DMS153 (cell line): ENCODE data around the gene CAMTA1.

Experiments used
- DNase-seq: peaks from one replicate; lab custom pipeline; 2025; lab: John Stamatoyannopoulos, UW

Gene CAMTA1

DNA sequence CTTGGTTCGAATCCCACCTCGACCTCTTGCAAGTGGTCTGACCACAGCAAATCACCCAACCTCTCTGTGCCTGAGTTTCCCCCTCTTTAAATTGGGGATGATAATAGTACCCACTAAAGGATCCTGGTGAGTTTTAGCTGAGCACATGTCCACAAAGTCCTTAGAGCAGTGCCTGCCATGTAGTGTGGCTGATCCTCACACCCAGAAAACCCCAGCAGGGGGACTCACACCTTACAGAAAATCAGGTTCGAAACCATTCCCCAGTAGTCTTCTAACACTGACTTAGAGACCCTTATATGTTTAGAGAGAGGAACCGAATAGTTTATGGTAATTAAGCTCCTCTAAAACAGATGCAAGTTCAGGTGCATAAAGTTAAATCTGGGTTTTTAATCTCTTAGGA is 89.0 kb downstream of the CAMTA1 start:
- no peak for DNase-seq

- no peak for DNase-seq
Observed at GRCh38 chr1:6880951-6881690, 95.9 kb downstream of the CAMTA1 start.

DNA sequence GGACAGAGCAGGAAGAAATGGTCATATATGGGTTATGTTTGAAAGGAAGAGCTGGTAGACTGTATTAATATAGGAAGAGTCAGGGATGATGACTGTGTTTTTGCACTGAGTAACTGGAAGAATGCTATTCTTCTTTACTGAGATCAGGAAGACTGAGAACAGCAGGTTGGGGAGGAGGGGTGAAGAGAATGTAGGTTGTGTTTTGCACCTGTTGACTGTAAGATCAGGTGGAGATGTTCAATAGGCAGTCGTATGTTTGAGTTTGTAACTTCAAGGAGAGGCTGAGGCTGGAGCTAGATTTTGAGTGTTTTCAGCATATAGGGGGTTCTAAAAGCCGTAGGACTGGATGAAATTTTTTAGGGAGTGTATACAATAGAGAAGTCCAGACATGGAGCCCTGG is 97.2 kb downstream of the CAMTA1 start:
- no peak for DNase-seq

DNA sequence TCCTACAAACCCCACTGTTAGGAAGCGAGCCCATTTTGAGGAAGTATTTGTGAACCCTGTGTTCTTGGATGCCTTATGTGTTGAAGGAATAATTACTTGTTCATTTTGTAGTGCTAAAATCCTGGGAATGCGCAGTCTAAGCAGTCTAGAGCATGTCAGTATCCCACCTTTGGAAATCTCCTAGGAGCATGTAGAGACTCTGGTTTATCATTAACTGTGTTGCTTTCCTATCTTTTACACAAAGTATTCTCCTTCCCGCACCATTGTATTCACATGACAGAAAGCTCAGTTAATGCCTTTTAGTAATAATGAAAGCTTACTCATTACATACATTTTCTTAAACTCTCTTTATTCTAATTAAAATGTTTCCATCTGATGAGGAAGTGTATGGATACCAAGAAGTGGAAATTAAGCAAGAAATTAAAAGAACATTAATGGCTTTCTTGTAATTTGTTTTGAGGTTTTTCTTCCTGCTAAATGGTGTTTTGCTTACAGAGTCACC is 99.4 kb downstream of the CAMTA1 start:
- DNase-seq: no peak

- no peak for DNase-seq
Observed at GRCh38 chr1:6885426-6885825, 100.2 kb downstream of the CAMTA1 start.

- no peak for DNase-seq
Observed at GRCh38 chr1:6886523-6886922, 101.3 kb downstream of the CAMTA1 start.

DNA sequence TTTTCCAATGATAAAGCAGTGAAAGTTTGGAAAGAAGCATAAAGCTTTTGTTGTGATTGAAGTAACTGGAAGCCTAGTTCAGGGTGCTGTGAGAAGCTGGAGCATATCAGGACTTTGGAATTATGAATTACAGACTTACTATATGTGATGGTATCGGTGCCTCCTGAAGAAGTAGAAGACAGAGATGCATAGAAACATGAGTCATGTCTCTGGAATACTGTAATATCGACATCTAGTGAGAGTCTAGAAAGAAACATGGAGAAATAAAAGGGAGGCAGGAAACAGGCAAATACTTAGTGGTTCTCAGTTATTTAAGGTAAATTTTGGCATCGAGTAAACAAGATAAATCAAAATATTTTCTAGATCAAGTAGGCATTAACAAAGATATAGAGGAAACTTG is 103.0 kb downstream of the CAMTA1 start:
- DNase-seq: no peak

GRCh38 chr1:6888870-6889269 is 103.6 kb downstream of the CAMTA1 start:
- no peak for DNase-seq

- peak; percentile 20 for DNase-seq
Observed at GRCh38 chr1:6889875-6890480, 104.7 kb downstream of the CAMTA1 start.

DNA sequence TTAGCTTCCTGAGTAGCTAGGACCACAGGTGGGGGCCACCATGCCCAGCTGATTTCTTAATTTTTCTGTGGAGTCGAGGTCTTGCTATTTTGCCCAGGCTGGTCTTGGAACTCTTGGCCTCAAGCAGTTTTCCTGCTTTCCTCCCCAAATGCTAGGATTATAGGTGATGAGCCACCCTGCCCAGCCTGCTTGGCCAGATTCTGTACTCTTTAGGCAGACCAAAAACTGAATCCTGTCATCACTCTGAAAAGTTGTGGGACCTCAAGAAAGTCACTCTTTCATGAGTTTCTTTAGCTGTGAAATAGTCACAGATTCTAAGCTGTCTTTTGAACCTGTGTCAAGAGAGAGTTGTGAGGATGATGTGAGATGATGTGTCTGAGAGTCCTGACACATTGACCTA is 105.4 kb downstream of the CAMTA1 start:
- no peak for DNase-seq

GRCh38 chr1:6891781-6892579 is 106.7 kb downstream of the CAMTA1 start:
- no peak for DNase-seq

- no peak for DNase-seq
Observed at GRCh38 chr1:6893388-6893787, 108.1 kb downstream of the CAMTA1 start.

GRCh38 chr1:6897138-6897537 is 111.9 kb downstream of the CAMTA1 start:
- no peak for DNase-seq

- DNase-seq: no peak
Observed at GRCh38 chr1:6898974-6899539, 113.8 kb downstream of the CAMTA1 start.

DNA sequence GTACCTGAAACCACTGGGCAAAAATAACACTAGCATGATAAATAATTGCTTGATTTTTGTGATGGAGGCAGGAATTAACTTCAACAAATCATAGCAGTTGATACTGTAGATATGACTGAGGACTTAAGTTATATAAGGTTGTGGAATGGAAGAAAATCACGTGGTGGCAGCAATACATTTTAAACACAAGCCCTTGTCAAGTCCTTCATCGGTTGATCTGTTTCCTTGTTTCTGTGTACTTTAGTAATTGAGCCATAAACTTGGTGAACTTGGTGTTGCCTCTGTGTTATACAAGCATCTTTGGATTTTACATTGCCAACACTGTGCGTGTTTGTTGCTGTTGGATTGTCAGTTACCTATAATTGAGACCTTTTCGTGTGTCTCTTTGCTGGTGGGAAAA is 114.4 kb downstream of the CAMTA1 start:
- DNase-seq: no peak

DNA sequence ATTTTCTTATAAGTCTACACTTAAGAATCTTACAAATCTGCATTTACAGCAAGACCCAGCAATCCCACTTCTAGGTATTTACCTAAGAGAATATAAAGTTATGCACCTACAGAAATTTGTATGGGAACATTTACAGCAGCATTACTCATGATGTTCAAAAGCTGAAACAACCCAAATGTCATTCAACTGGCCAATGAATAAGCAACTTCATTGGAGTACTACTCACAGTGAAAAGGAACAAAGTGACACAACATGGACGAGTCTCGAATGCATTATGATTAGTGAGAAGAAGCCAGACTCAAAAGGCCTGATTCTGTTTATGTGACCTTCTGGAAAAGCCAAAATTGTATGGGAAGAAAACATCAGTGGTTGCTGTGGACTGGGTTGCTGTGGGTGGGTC is 116.9 kb downstream of the CAMTA1 start:
- no peak for DNase-seq

DNA sequence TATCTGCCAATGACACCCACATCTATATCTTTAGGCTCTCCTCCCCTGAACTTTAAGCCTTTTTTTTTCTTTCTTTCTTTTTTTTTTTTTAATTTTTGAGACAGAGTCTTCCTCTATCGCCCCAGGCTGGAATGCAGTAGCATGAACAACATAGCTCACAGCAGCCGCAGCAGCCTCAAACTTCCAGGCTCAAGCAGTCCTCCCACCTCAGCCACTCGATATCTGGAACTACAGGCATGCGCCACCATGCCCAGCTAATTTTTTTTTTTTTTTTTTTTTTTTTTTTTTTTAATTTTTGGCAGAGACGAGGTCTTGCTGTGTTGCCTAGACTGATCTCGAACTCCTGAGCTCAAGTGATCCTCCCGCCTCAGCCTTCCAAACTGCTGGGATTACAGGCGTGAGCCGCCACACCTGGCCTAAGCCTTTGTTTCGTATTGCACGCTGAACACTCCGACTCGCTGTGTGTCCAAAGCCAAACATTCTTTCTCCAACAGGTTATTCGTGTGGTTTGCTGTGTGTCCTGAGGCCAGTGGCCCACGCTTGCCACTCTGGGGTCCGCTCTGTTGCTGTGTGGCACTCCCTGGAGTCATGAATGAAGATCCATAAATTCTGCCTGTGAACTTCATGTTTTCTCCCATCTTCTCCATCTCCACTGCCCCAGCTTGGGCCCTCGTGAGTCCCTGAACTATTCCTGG is 119.4 kb downstream of the CAMTA1 start:
- no peak for DNase-seq

DNA sequence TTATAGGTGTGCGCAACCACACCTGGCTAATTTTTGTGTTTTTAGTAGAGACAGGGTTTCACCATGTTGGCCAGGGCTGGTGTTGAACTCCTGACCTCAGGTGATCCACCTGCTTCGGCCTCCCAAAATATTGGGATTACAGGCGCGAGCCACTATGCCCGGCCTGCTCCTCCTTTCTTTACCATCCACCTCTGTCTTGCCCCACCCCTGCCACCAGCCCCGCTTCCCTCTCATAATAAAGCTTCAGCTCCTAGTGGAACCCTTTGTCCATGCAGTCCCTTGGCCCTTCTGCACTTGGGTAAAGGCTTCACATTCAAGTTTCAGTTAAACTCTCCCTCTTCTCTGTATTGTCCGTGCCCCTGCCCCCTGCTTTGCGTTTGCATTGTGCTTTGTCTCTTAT is 120.1 kb downstream of the CAMTA1 start:
- no peak for DNase-seq

- no peak for DNase-seq
Observed at GRCh38 chr1:6905790-6906189, 120.5 kb downstream of the CAMTA1 start.

DNA sequence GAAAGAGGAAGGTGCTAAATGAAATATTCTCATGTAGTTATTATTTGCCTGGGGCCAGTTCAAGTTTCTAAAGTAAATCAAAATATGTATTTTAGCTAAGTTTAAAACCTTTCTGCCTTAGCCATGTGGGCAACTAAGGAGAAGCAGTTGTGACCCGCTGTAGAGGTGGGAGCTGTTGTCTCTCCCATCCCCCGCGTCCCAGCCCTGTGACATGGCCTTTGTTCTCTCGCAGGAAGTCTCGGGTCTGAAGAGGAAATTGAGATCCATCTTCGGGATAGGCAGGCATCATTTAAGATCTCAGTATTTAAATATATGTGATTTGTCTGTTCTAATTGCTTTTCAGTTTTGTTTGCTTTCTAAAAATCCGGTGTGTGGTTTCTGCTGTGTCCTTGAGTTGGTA is 121.5 kb downstream of the CAMTA1 start:
- no peak for DNase-seq

DNA sequence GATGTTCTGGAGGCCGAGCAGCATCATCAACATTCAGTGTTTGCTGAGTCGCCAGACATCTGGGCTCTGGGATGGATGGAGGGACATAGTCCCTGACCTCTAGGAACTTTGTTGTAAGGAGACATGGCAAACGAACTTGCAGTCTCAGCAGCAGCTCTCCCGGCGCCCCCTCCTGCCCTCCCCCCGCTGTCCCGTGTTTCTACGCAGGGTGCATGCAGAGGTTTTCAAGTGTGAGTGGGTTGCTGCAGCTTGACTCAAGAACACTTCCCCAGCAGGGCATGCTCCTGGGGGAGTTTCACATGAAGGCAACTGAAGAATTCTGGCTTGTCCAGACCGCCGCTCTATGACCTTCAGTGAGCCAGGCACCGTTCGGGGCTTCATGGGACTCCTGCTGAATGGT is 121.9 kb downstream of the CAMTA1 start:
- DNase-seq: no peak
